H9 (cell line): ENCODE data around the gene METTL26. TPM values are rescaled to one million over a fixed set of nuclear protein-coding genes. Genes with fewer than 3 reads are reported as not detected.

ENCODE experiments used
- DNase-seq: peaks from one replicate; pipeline ENCODE4 v3.0.0-alpha.2; 2017
- H2AFZ ChIP-seq: one replicate; pipeline ENCODE4 v1.6.1; 2013; ENCODE audit warnings: mild to moderate bottlenecking, low read length, control low read depth, moderate library complexity
- H2AK5ac ChIP-seq: 2 replicates; pipeline ENCODE4 v1.6.1; 2013; ENCODE audit warnings: low read length, control low read depth, mixed read lengths; ENCODE audit not compliant: insufficient read length
- H2BK120ac ChIP-seq: one replicate; pipeline ENCODE4 v1.6.1; 2013; ENCODE audit warnings: low read depth, mild to moderate bottlenecking, low read length, control low read depth, inconsistent platforms; ENCODE audit not compliant: poor library complexity, severe bottlenecking
- H2BK12ac ChIP-seq: 2 replicates; pipeline ENCODE4 v1.6.1; 2013; ENCODE audit warnings: low read length, control low read depth, mixed read lengths, low read depth; ENCODE audit not compliant: insufficient read length
- H2BK15ac ChIP-seq: 2 replicates; pipeline ENCODE4 v1.6.1; 2013; ENCODE audit warnings: low read depth, low read length, control low read depth
- H2BK20ac ChIP-seq: one replicate; pipeline ENCODE4 v1.6.1; 2013; ENCODE audit warnings: low read depth, mild to moderate bottlenecking, low read length, control low read depth, inconsistent platforms; ENCODE audit not compliant: poor library complexity, severe bottlenecking
- H2BK5ac ChIP-seq: 2 replicates; pipeline ENCODE4 v1.6.1; 2013; ENCODE audit warnings: low read length, control low read depth, mixed read lengths; ENCODE audit not compliant: insufficient read length
- H3K14ac ChIP-seq: 2 replicates; pipeline ENCODE4 v1.6.1; 2013; ENCODE audit warnings: low read length, control low read depth; ENCODE audit not compliant: insufficient read depth
- H3K18ac ChIP-seq: 2 replicates; pipeline ENCODE4 v1.6.1; 2013; ENCODE audit warnings: low read depth, mild to moderate bottlenecking, mixed read lengths, low read length, control low read depth; ENCODE audit not compliant: insufficient read length
- H3K23ac ChIP-seq: 2 replicates; pipeline ENCODE4 v1.6.1; 2013; ENCODE audit warnings: low read length, control low read depth, mixed read lengths, low read depth; ENCODE audit not compliant: insufficient read length
- H3K23me2 ChIP-seq: 2 replicates; pipeline ENCODE4 v1.6.1; 2013; ENCODE audit warnings: low read depth, mild to moderate bottlenecking, mixed read lengths, low read length, control low read depth; ENCODE audit not compliant: insufficient read length, poor library complexity, severe bottlenecking
- H3K27ac ChIP-seq: 2 replicates; pipeline ENCODE4 v1.5.1; 2013; ENCODE audit warnings: low read length, control low read depth, mixed read lengths, low read depth; ENCODE audit not compliant: insufficient read length
- H3K27me3 ChIP-seq: 2 replicates; pipeline ENCODE4 v1.6.1; 2013; ENCODE audit warnings: low read length, control low read depth, inconsistent platforms; ENCODE audit not compliant: insufficient read depth
- H3K4ac ChIP-seq: 2 replicates; pipeline ENCODE4 v1.6.1; 2013; ENCODE audit warnings: low read depth, mild to moderate bottlenecking, control low read depth, inconsistent platforms, low read length, moderate library complexity
- H3K4me1 ChIP-seq: 2 replicates; pipeline ENCODE4 v1.6.1; 2013; ENCODE audit warnings: low read length, control low read depth, inconsistent platforms; ENCODE audit not compliant: insufficient read depth
- H3K4me2 ChIP-seq: 2 replicates; pipeline ENCODE4 v1.6.1; 2013; ENCODE audit warnings: low read length, control low read depth, mixed read lengths; ENCODE audit not compliant: insufficient read length, insufficient read depth
- H3K56ac ChIP-seq: 2 replicates; pipeline ENCODE4 v1.6.1; 2013; ENCODE audit warnings: low read depth, mild to moderate bottlenecking, mixed read lengths, low read length, control low read depth; ENCODE audit not compliant: insufficient read length
- H3K79me1 ChIP-seq: 2 replicates; pipeline ENCODE4 v1.6.1; 2013; ENCODE audit warnings: low read depth, mild to moderate bottlenecking, moderate library complexity, low read length, control low read depth, inconsistent platforms; ENCODE audit not compliant: insufficient read depth, poor library complexity, severe bottlenecking
- H3K79me2 ChIP-seq: 2 replicates; pipeline ENCODE4 v1.6.1; 2013; ENCODE audit warnings: low read length, control low read depth, inconsistent platforms; ENCODE audit not compliant: insufficient read depth
- H3K9ac ChIP-seq: 2 replicates; pipeline ENCODE4 v1.6.1; 2013; ENCODE audit warnings: low read length, control low read depth, mixed read lengths; ENCODE audit not compliant: insufficient read length; ENCODE audit errors: extremely low read depth
- H3K9me3 ChIP-seq: one replicate; pipeline ENCODE4 v1.6.1; 2013; ENCODE audit warnings: low read depth, low read length, inconsistent platforms; ENCODE audit not compliant: control insufficient read depth
- H3T11ph ChIP-seq: one replicate; pipeline ENCODE4 v1.6.1; 2013; ENCODE audit warnings: mild to moderate bottlenecking, low read length, control low read depth, inconsistent platforms
- H4K20me1 ChIP-seq: one replicate; pipeline ENCODE4 v1.6.1; 2013; ENCODE audit not compliant: control insufficient read depth, insufficient read length, insufficient read depth
- H4K5ac ChIP-seq: 2 replicates; pipeline ENCODE4 v1.6.1; 2013; ENCODE audit warnings: low read depth, mild to moderate bottlenecking, mixed read lengths, low read length, control low read depth; ENCODE audit not compliant: insufficient read length
- H4K8ac ChIP-seq: replicated peaks from 2 replicates; pipeline ENCODE4 v1.6.1; 2013; ENCODE audit warnings: low read length, control low read depth, mixed read lengths, low read depth; ENCODE audit not compliant: insufficient read length
- H4K91ac ChIP-seq: 2 replicates; pipeline ENCODE4 v1.6.1; 2013; ENCODE audit warnings: low read depth, mild to moderate bottlenecking, moderate library complexity, mixed read lengths, low read length, control low read depth; ENCODE audit not compliant: insufficient read length
- H3K27ac Mint-ChIP-seq, 3 experiments: 2 replicates in 2 of 3; 3 replicates in 1 of 3; pipeline ENCODE4 v1.8.0; 2020 to 2021; ENCODE audit warnings: mixed read lengths in 3 of 3, mild to moderate bottlenecking in 1 of 3, moderate library complexity in 1 of 3
- H3K27me3 Mint-ChIP-seq: 2 replicates; pipeline ENCODE4 v1.8.0; 2021; ENCODE audit warnings: low read depth, mild to moderate bottlenecking, moderate library complexity, mixed read lengths
- H3K36me3 Mint-ChIP-seq, 3 experiments: 2 replicates in 2 of 3; 3 replicates in 1 of 3; pipeline ENCODE4 v1.8.0; 2020 to 2021; ENCODE audit warnings: low read depth in 3 of 3, mixed read lengths in 3 of 3; ENCODE audit not compliant: insufficient read depth in 1 of 3
- H3K4me1 Mint-ChIP-seq, 2 experiments: 2 replicates each; pipeline ENCODE4 v1.8.0; 2020; ENCODE audit warnings: mixed read lengths in 2 of 2
- H3K4me3 Mint-ChIP-seq, 2 experiments: 2 replicates in 1 of 2; 3 replicates in 1 of 2; pipeline ENCODE4 v1.8.0; 2020 to 2021; ENCODE audit warnings: mild to moderate bottlenecking in 2 of 2, mixed read lengths in 2 of 2, moderate library complexity in 1 of 2
- H3K9me3 Mint-ChIP-seq, 2 experiments: 2 replicates in 1 of 2; 3 replicates in 1 of 2; pipeline ENCODE4 v1.8.0; 2020; ENCODE audit warnings: mild to moderate bottlenecking in 2 of 2, mixed read lengths in 2 of 2, moderate library complexity in 1 of 2
- WGBS: extraction: QIAGEN DNeasy Blood & Tissue Kit; methylation state at CpG from one replicate; pipeline ENCODE4 v1.1.7; 2013; ENCODE audit warnings: missing lambda C conversion rate, low lambda C conversion rate, mixed read lengths; ENCODE audit not compliant: insufficient read length; ENCODE audit errors: extremely low coverage; 5-methylcytosine and 5-hydroxymethylcytosine counted together
- long read RNA-seq: library from polyadenylated mRNA; unstranded; transcript quantifications from one replicate; pipeline ENCODE4 v2.0.0, GENCODE V29; 2020
- total RNA-seq: library from RNA; stranded (reverse); gene quantifications from 2 replicates; pipeline ENCODE4 v1.2.1, GENCODE V29; 2021
- TF ChIP-seq, protein P1 (sequence below): fragments of 200-600 bp; sonication (generic); conservative IDR thresholded peaks from 3 replicates; pipeline ENCODE4 v1.8.0; 2021; ENCODE audit warnings: antibody characterized with exemption, mild to moderate bottlenecking

METTL26 gene
- total RNA-seq: 108 and 109 TPM in 2 replicates
- long read RNA-seq, transcript METTL26-201 (6 exons, 794 nt): major isoform, 36 of 137 reads
- long read RNA-seq, transcript METTL26-204 (4 exons, 558 nt): minor isoform, 5 of 137 reads
- long read RNA-seq, transcript METTL26-205 (5 exons, 726 nt): minor isoform, 8 of 137 reads
- long read RNA-seq, transcript METTL26-208 (5 exons, 518 nt): minor isoform, 8 of 137 reads
- long read RNA-seq, partial matches to known transcripts: 4 of 137 reads
- long read RNA-seq, other reads (novel, unspliced or antisense): 52 of 137 reads

DNA sequence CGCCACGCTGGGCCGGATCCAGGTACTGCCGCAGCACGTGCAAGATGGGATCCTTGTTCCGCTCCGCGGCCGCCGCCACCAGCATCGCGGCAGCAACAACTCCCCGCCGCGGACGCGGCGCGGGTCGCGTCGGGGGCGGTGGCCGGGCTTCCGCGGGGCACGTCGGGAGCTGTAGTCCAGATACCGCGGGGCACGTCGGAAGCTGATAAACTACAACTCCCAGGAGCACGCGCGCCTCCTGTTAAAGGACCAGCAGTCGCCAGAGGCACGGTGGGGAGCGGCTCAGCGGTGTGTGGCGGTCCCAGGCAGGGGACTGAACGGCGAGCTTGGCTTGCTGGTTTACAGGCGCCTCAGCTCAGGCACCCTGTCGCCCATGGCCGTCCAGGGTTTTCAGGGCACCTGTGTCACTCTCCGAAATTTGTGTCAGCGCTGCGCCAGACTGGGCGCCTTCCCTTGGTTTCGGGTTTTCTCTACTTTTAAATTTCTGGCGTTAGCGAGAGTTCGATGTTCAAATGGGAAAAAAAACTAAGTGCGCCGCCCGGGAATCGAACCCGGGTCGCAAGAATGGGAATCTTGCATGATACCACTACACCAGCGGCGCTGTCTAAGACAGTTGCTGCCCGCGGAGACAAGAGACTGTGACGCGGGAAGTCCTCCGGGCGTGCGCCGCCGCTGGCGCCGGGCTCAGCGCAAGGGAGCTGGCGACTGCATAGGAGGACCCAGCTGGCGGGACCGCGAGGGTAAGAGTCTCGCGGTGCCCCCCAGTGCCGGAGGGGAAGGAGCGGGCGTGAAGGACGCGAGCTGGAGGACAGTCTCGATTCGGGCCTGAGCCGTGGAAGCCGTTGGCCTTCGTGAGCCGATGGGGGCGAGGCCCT, at the start of gene METTL26:
Gene METTL26, minus strand, starts transcription at position 100 of the 875 bp plus-strand sequence. Its CDS starts 15 bp downstream, at position 85.
- Mint-ChIP-seq H3K27me3 (peaks cover 2% of the 10 kb centered on the region; the same call in 1 of the 2 replicates), H3K4me1 (peaks cover 11 to 29% of the 10 kb centered on the region in 2 experiments), H3K9me3 (peaks cover 3% of the 10 kb centered on the region in 2 experiments; a peak in 2 of 5 replicates), H3K36me3 (peaks cover 0 to 6% (median 1%) of the 10 kb centered on the region in 3 experiments; a peak in 4 of 7 replicates), H3K27ac (peak within 1 kb of the TSS; percentile 90 to 96 (median 90)), H3K4me3 (peak within 1 kb of the TSS; percentile 82 to 96)
- Histone ChIP-seq H3K18ac (peak within 1 kb of the TSS; percentile 76), H3T11ph (no peak within 1 kb of the TSS), H3K4me2 (peak within 1 kb of the TSS; percentile 50), H2BK5ac (no peak within 1 kb of the TSS), H4K20me1 (no peaks in the 10 kb centered on the region), H3K4me1 (no peaks in the 10 kb centered on the region; the same call in 1 of the 2 replicates), H3K23ac (no peak within 1 kb of the TSS), H2BK12ac (no peak within 1 kb of the TSS), H3K9ac (peak within 1 kb of the TSS; percentile 63), H3K56ac (no peak within 1 kb of the TSS), H3K9me3 (no peaks in the 10 kb centered on the region), H2AFZ (no peak within 1 kb of the TSS), H3K4ac (no peak within 1 kb of the TSS), H3K23me2 (peaks cover 7% of the 10 kb centered on the region), H3K27me3 (no peaks in the 10 kb centered on the region), H4K8ac (no peak within 1 kb of the TSS), H2BK20ac (no peak within 1 kb of the TSS), H4K91ac (no peak within 1 kb of the TSS), H2BK15ac (no peak within 1 kb of the TSS), H2AK5ac (no peak within 1 kb of the TSS), H3K79me2 (peaks cover 2% of the 10 kb centered on the region; the same call in 1 of the 2 replicates), H2BK120ac (no peak within 1 kb of the TSS), H3K27ac (no peak within 1 kb of the TSS), H4K5ac (no peak within 1 kb of the TSS), H3K14ac (peak within 1 kb of the TSS; percentile 62; the same call in 1 of the 2 replicates), H3K79me1 (no peaks in the 10 kb centered on the region)
- no CpG with 5 or more reads among the region's 91 CpGs for WGBS
- TF ChIP-seq, protein P1, sequence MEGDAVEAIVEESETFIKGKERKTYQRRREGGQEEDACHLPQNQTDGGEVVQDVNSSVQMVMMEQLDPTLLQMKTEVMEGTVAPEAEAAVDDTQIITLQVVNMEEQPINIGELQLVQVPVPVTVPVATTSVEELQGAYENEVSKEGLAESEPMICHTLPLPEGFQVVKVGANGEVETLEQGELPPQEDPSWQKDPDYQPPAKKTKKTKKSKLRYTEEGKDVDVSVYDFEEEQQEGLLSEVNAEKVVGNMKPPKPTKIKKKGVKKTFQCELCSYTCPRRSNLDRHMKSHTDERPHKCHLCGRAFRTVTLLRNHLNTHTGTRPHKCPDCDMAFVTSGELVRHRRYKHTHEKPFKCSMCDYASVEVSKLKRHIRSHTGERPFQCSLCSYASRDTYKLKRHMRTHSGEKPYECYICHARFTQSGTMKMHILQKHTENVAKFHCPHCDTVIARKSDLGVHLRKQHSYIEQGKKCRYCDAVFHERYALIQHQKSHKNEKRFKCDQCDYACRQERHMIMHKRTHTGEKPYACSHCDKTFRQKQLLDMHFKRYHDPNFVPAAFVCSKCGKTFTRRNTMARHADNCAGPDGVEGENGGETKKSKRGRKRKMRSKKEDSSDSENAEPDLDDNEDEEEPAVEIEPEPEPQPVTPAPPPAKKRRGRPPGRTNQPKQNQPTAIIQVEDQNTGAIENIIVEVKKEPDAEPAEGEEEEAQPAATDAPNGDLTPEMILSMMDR: no peak
- DNase-seq: peak; percentile 96
